Measurements from ENCODE around the gene TMEM232. TPM values are rescaled to one million over a fixed set of nuclear protein-coding genes. Genes with fewer than 3 reads are reported as not detected.

TMEM232 gene
- total RNA-seq, 1 experiment from 2014 or later = 1.3 TPM

GRCh38 chr5:110768138-110768860 is 41.8 kb upstream of the TMEM232 start (continued):
- TF ChIP-seq ARID4B (CRISPR knock-in tag; IDR thresholded peaks at IDR 0.05; ENCODE audit: borderline replicate concordance) (no peak), ZNF532 (CRISPR knock-in tag; IDR thresholded peaks at IDR 0.05; ENCODE audit: borderline replicate concordance) (no peak), TEAD1 (CRISPR knock-in tag; IDR thresholded peaks at IDR 0.05) (no peak), EMX1 (CRISPR knock-in tag; IDR thresholded peaks at IDR 0.05) (no peak), TP53 (CRISPR knock-in tag; IDR thresholded peaks at IDR 0.05) (no peak), HMGA2 (CRISPR knock-in tag; IDR thresholded peaks at IDR 0.05) (no peak), ETV6 (CRISPR knock-in tag; IDR thresholded peaks at IDR 0.05) (no peak), ERG (CRISPR knock-in tag; IDR thresholded peaks at IDR 0.05) (no peak), ZNF281 (CRISPR knock-in tag; IDR thresholded peaks at IDR 0.05) (no peak), ELF4 (CRISPR knock-in tag; IDR thresholded peaks at IDR 0.05; ENCODE audit: low read depth) (no peak), SP1 (CRISPR knock-in tag; conservative IDR thresholded peaks at IDR 0.05) (no peak)

- CTCF ChIA-PET = no interaction called here
- TF ChIP-seq ZNF138 (CRISPR knock-in tag; conservative IDR thresholded peaks at IDR 0.05) (no peak), EMX1 (CRISPR knock-in tag; IDR thresholded peaks at IDR 0.05) (no peak), ZMAT4 (CRISPR knock-in tag; IDR thresholded peaks at IDR 0.05) (no peak), HMGXB4 (CRISPR knock-in tag; IDR thresholded peaks at IDR 0.05) (no peak), IRF1 (CRISPR knock-in tag; IDR thresholded peaks at IDR 0.05) (no peak), NFE2L1 (CRISPR knock-in tag; IDR thresholded peaks at IDR 0.05) (no peak), ERG (CRISPR knock-in tag; IDR thresholded peaks at IDR 0.05) (no peak), RORB (CRISPR knock-in tag; IDR thresholded peaks at IDR 0.05) (no peak)
These were observed 33.7 kb upstream of the TMEM232 start for GRCh38 chr5:110760158-110760557.

More at GRCh38 chr5:110760158-110760557, 33.7 kb upstream of the TMEM232 start:
- no peak overlapping the region for H3K4me3 Mint-ChIP-seq
- no peaks in the 10 kb centered on the region for H3K36me3 Mint-ChIP-seq
- H3K9me3 Mint-ChIP-seq = no peaks in the 10 kb centered on the region
- H3K27ac Mint-ChIP-seq = no peak overlapping the region
- H3K27me3 Mint-ChIP-seq (ENCODE audit: low read depth) = no peaks in the 10 kb centered on the region
- no peaks in the 10 kb centered on the region for H3K4me1 Mint-ChIP-seq
- no peak for ATAC-seq
- POLR2A ChIA-PET = no interaction called here
- no peak for DNase-seq (ENCODE audit: low spot score)

All from WTC11 (cell line).